Activated CD8-positive, alpha-beta memory T cell treated with anti-CD3 and anti-CD28 coated beads for 1 hour (primary cell): Measurements from ENCODE around the gene ACP7.
"Not testable (repeated sequence)": the region's sequence is repeated elsewhere in the genome, so short reads cannot be mapped to it uniquely, and the experiment has no call there.

ENCODE experiments used
- DNase-seq, 2 donors: peaks; one replicate each; pipeline ENCODE4 v3.0.0-alpha.2; 2020; ENCODE audit warnings: low read depth in 1 of 2; ENCODE audit errors: extremely low read depth in 1 of 2

The ACP7 gene

DNA sequence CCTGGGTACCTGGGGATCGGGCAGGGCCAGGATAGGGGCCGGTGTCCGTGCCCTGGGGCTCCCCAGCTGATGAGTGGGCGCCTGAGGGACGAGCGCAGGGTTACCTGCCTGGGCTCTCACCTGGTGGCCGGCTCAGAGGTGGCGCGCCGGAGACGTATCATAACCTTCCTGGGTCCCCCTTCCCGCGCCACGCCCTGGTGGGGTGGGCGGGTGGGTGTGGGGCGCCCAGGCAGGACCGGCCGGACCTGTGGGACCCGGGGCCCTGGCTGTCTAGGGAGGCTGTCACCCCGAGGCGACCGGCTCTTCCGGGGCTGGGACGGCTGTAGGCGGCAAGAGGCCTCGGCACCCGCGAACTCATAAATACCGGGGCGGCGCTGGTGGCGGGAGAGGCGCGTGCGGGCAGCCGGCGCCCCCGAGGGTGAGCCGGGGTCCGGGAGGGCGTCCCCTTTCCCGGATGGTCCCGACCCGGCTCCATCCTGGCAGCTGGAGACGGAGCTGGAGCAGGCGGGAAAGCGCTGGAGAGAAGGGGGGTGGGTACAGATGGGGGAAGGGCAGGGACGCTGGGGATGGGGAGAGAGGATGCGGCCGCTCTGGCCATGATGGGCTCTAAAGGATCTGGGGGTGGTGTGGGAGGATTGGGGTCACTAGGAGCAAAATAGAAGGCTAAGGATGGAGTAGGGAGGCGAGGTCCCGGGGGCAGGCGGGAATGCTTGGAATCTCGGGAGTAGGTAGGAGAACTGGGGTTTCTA is at the start of gene ACP7:
Gene ACP7, plus strand, starts transcription at position 386 of the 749 bp plus-strand sequence. CDS start 902 bp downstream, outside the sequence.
- DNase-seq, result no peak

GRCh38 chr19:39036581-39036980 is 47.6 kb upstream of the ACP7 start:
- no peak for DNase-seq

DNA sequence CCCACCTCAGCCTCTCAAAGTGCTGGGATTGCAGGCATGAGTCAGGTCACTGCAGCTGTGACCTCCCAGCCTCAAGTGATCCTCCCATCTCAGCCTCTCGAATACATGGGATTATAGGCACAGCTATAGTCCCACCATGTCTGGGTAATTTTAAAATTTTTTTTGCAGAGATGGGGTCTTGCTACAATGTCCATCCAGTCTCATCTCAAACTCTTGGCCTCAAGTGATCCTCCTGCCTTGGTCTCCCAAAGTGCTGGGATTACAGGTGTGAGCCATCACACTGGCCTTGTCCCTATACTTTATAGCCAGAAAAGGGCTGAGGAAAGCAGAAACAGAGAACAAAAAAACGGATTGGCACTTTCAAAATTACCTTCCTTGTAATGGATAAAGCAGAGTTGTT is 47.0 kb upstream of the ACP7 start:
- DNase-seq, result no peak

DNA sequence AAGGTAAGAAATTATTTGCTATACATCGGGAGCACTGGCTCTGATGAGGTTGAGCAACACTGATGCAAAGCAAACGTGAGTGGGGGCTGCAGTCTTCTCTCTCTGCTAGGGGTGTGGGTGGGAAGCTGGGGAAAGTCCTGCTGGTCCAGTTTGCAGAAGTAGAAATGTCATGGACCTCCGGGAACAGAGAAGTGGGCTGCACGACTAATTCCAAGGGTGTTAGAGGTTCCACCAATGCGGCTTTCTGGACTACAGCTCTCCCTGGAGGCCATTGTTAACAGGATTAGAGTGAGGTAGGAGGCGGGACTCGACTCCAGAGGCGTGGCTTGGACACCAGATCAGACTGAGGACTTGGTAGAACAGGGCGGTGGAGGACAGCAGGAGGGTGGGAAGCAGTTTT is 46.1 kb upstream of the ACP7 start:
- no peak for DNase-seq

DNA sequence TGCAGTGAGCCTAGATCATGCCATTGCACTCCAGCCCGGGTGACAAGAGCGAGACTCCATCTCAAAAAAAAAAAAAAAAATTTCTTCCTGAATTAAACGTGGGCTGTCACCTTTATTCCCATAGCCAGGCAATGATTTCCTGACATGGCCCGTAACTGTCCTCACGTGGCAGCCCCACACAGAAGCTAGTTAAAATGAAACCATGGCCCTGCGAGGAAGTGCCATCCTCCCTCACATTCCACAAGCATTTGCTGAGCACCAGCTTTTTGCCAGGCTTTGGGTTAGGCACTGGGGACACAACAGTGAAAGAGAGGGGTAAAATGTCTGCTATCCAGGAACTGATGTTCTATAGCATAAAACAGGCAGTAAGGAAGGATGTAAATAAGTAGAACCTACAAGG is 38.7 kb upstream of the ACP7 start:
- no peak for DNase-seq

GRCh38 chr19:39046037-39046821 is 37.9 kb upstream of the ACP7 start:
- DNase-seq, result no peak

- no peak for DNase-seq
These were observed 37.1 kb upstream of the ACP7 start for GRCh38 chr19:39047073-39047472.

GRCh38 chr19:39052243-39052746 is 31.9 kb upstream of the ACP7 start:
- DNase-seq, result peak; percentile 27 to 63

- DNase-seq, result no peak
These were observed 31.3 kb upstream of the ACP7 start for GRCh38 chr19:39052846-39053245.

- no peak for DNase-seq
These were observed 30.7 kb upstream of the ACP7 start for GRCh38 chr19:39053276-39054090.

- no peak for DNase-seq
These were observed 30.1 kb upstream of the ACP7 start for GRCh38 chr19:39054091-39054470.

GRCh38 chr19:39057615-39058014 is 26.6 kb upstream of the ACP7 start:
- DNase-seq, result no peak

DNA sequence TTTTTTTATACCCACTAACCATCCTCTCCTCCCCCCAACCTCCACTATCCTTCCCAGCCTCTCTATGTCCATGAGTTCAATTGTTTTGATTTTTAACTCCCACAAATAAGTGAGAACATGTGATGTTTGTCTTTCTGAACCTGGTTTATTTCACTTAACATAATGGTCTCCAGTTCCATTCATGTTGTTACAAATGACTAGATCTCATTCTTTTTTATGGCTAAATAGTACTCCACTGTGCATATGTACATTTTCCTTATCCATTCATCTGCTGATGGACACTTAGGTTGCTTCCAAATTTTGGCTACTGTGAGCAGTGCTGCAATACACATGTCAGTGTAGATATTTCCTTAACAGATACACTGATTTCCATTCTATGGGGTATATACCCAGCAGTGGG is 24.9 kb upstream of the ACP7 start:
- DNase-seq, result no peak

DNA sequence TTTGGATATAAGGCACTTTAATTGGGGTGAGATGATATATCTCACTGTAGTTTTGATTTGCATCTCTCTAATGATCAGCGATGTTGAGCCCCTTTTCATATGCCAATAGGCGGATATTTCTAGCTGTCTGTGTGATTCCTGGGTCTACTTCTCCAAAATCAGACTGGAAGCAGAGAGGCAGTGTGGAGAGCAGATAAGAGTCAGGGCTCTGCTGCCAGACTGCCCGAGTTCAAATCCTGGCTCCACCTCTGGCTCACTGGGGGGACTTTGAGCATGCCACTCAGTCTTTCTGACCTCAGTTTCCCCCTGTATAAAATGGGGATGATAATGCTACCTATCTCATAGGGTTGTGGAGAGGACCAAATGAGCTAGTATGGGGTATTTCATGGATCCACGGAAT is 24.0 kb upstream of the ACP7 start:
- DNase-seq, result no peak

GRCh38 chr19:39064405-39064804 is 19.8 kb upstream of the ACP7 start:
- no peak for DNase-seq

DNA sequence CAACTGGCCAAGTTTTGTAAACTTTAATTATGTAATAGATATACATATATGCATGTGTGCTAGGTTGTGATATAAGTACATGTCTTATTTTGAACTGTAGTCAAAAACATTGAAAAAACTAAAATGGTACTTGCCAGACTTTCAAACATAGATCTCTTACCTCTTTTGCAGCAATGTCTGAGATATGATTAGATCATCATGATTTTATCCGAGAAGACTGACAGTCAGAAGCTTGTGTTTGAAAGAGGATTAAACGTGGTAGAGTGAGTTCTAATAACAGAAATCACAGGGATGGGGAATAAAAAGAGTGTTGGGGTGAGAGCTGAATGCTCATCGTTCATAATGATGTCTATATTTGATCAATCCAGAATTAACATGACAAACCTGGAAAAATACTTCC is 18.2 kb upstream of the ACP7 start:
- DNase-seq, result no peak

- DNase-seq, result no peak
These were observed 17.1 kb upstream of the ACP7 start for GRCh38 chr19:39067104-39067503.

- DNase-seq, result not testable (repeated sequence)
These were observed 15.9 kb upstream of the ACP7 start for GRCh38 chr19:39068259-39068658.

GRCh38 chr19:39070888-39071287 is 13.3 kb upstream of the ACP7 start:
- DNase-seq, result no peak

DNA sequence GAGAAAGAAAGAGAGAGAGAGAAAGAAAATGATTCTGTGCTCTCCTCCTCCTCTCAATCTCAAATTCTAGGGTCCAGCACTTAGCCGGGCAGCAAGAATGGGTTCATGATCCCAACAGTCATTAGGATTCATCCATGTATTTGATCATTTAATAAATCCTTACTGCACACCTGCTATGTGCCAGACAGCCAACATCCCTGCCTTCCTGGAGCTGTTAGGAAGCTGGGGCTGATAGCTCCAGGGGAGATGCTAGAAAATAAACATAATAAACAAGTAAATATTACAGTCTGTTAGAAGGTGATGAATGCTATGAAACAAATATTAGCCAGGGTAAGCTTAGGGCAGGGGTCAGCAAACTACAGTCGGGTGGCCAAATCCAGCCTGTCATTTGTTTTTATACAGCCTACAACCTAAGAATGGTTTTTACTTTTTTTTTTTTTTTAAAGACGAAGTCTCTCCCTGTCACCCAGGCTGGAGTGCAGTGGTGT is 9.9 kb upstream of the ACP7 start:
- DNase-seq, result no peak

GRCh38 chr19:39074942-39075341 is 9.2 kb upstream of the ACP7 start:
- DNase-seq, result no peak
